GM21515 (cell line): ENCODE data around the gene RCAN1.

Experiments
- ATAC-seq: cut with Tn5 transposase; IDR thresholded peaks from one replicate; pipeline ENCODE4 v1.9.1; 2021; ENCODE audit not compliant: unreplicated experiment

Gene RCAN1

DNA sequence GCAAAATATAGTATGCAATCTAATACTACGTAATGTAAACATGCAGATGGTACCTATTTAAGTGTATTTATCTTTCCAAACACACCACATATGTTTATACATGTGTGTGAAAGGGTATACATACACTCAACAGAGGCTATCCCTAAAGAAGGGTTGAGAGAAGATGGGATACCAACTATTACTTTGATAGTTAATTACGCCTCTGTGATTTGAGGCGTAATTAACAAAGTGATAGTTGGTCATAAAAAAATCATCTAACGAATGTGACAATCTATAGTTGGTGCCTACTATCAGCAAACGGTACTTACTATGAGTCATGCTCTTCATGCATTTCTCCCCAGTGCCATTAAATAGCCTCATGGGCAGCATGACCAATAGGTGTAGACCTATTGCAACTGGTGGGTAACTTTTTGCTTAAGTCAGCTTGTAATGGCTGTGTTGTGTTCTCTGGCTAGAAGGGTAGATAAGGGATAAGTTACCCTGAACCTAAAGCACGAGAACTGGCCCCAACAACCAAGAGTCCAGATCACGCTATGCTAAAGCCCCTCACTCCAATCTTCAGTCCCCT lies 15.3 kb downstream of the RCAN1 start:
- ATAC-seq = no peak

DNA sequence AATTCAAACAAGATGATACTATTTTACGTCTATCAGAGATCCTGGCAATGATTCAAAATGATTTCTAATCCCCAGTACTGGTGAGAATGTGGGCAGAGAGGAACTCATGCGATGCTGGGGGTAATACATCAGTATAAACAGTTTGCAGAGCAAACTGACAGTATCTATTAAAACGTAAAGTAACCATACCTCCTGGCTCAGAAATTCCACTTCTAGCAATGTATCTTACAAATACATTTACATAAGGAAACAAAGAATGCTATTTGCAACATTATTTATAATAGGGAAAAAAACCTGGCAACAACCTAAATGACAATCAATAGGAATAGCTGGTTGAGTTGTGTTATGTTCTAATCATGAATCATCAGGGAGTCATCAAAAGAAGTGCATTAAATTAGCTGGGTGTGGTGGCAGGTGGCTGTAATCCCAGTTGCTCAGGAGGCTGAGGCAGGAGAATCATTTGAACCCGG lies 15.9 kb downstream of the RCAN1 start:
- no peak for ATAC-seq

DNA sequence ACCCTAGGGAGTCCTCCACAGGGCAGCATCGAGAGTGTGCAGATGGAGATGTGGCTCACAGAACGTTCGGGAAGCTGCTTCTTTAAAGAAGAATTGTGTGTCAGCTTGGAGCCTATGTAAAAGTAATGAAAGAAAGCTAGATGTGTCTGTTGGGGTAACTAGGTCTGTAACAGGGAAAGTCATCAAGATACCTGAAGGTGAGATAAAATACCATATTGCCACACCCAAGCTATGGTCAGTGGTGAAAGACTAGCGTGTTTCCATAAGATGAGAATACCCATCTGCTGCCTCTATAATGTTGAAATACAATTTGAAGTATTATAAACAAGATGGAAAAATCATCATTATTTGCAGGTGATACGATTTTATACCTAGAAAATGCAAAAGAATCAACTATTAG lies 17.5 kb downstream of the RCAN1 start:
- no peak for ATAC-seq

DNA sequence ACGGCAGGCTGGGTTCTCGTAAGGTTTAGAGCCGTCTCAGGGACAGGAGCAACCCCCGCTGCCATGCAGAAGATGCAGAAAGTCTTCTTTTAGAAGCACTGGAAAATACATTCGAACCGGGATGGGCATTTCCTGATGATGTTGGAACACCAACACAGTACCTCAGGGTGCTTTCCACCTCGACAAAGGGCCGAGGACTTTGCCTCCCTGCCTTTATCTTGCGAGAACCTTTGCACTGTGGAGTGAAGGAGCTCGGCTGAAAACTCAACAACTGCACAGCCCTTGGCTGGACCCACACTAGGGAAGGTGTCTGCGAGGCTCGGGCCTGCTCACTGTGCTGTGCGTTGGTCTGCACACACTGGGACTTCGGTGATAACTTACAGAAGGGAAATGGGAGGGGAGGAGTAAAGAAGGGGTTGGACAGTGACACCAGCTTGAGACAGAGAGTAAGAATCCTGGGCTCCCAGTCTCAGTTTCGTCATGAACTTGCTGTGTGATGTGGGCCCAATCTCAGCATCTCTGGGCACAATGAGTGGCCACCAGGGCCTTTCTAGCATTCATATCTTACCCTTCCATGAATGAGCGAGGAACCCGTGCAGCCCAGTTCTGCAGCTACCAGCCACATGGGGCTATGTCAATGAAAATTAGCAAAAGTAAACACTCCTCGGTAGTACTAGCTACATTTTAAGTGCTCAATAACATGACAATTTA lies 18.2 kb downstream of the RCAN1 start:
- no peak for ATAC-seq

DNA sequence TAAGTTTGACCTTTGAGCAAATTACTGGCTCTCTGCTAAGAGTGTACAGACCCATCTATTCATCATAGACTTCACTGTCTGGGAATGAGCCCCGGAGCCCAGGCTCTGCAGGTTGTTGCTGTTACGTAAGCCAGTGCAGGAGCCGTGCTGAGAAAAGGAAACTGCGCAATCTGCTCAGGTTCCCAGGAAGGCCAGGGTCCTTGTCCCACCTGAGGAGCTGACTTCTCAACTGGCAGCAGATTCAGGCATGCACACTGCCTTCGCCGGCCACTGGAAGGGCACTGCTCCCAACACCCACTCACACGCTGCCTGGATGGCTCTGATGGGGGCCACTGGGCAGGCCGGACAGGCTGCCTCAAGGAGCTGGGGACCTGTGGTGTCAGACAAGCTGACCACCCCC lies 19.5 kb downstream of the RCAN1 start:
- no peak for ATAC-seq

DNA sequence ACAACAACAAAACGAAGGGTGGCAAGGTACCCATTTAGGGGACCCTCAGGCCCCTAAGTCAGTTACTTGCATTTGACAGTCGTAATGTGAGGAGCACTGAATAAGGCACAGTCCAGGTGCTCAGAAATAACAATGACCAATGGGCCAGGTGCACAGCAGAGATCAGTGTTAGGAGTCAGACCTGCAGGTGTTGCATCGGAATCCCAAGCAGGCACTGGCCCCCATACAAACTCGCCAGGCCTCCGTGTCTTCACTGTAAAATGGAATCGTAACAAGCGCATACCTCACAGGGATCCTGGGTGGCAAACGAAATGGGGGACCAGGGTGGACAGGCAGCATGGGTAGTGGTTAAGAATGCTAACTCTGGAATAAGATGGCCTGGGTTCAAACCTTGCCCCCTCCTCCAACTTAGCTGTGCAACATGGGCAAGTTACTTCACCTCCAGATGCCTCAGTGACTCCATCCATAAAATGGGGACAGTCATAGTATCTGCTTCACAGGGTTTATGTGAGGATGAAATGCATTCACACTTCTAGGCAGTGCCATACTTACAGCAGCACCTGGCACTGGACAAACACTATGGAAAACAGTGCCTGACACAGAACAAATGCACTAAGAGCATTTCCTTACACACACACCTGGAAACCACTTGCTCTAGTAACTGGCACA lies 20.2 kb downstream of the RCAN1 start:
- no peak for ATAC-seq

DNA sequence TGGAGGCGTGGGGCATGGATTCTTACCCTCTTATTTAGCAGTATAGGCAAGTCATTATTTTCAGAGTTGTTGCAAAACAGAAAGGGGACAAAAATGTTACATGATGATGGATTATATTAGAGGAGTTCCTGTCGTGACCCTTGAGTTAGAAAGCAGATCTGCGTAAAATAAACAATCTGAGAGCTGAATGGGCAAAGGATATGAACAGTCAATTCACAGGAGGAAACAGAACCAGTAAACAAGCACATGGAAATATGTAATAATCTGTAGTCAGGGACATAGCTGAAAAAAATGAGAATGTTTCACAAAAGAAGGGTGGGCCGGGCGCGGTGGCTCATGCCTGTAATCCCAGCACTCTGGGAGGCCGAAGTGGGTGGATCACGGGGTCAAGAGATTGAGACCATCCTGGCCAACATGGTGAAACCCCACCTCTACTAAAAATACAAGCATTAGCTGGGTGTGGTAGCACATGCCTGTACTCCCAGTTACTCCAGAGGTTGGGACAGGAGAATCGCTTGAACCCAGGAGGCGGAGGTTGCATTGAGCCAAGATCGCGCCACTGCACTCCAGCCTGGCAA lies 20.9 kb downstream of the RCAN1 start:
- no peak for ATAC-seq

DNA sequence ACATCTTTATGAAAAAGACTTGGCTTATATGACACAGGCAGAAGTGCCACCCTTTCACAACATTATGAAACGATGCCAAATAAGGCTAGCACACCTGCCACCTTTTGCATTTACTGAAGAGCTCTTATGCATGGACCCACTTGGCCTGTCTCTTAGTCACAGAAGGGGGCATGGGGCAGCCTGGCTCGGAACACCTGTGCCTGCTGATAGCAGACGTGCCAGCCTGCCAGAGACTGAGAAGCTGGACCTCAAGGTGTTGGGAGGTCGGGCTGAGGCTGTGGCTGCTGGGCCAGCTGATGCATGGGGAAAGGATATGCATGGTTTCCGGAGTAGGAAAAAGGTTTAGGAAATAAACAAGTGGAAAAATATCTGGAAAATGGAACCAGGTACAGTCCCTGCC lies 21.5 kb downstream of the RCAN1 start:
- ATAC-seq = no peak

DNA sequence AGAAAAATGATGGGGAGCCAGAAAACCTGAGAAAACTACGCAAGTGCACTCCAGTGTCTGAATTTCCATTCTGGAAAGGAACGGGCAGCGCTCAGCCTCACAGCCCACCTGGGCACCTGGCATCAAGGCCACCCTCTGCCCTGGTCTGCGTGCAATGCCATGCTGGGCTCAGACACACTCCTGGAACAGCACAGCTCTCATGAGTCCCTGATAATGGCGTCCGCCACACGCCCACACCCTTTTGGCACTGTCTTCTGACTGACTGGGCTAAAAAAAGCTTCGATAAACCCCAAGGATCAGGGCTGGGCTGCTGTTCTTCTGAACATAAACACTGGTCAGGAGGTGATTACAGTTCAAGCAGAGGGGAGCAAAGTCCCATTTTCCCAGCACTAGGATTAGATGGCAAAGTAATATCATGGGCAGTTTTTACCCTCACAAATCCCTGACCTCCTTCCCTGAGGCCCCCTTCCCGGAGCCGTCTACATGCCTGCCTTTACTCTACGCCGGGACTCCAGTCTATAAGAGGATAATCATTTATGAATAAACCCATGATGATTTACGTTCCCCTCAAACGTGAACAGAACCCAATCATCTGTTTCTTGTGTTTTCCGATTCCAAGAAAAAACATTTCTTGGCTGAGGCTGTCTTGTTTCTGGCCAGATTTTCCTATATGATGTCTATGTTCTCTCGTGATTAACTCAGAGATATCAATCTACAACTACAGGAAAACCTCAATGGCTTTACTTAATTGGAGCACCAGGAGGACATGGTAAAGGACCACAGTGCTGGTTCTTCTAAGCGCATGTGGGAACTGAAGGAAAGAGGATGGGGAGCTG lies 22.6 kb downstream of the RCAN1 start:
- no peak for ATAC-seq

DNA sequence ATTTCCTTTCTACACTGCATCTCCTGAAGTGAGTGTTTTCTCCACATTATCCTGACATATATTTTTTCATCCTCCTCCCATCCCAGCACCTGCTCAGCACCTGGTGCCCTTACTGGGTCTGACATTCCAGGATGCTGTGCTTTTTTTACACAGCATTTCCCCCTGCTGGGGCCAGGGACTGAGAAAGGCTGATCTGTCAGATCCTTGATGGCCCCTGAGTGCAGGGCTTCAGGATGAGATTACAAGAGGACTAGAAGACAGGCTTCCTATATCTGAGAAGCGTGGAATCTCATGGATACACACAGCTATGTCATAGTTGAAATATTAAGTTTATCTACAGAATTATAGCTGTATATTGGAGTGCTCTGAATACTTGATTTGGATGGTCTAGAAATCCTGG lies 24.4 kb downstream of the RCAN1 start:
- no peak for ATAC-seq

DNA sequence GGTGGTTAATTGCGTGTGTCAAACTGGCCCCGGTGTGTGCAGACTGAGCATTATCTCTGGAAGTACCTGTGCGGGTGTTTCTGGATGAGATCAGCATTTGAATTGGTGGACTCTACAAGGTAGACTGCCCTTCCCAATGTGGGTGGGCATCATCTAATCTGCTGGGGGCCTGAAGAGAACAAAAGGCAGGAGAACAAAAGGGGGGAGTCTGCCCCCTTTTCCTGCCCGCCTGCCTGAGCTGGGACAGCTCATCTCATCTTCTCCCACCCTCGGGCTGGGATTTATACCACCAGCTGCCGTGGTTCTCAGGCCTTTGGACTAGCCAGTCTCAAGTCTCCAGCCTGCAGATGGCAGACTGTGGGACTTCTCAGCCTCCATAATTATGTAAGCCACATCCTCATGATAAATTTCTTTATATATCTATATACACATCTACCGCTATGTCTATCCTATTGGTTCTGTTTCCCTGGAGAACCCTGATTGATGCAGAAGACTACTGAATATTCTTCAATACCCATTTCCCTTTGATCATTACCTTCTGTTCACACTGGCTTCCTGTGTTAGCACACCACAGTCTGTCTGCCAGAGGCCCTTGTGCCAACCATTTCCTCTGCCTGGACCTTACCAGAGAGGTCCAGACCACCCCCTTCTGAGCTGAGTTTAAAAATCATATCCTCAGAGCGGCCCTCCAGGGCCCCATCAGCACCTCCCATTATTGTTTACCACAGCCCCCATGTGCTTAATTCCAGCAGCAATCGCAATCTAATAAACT lies 25.2 kb downstream of the RCAN1 start:
- ATAC-seq = no peak

DNA sequence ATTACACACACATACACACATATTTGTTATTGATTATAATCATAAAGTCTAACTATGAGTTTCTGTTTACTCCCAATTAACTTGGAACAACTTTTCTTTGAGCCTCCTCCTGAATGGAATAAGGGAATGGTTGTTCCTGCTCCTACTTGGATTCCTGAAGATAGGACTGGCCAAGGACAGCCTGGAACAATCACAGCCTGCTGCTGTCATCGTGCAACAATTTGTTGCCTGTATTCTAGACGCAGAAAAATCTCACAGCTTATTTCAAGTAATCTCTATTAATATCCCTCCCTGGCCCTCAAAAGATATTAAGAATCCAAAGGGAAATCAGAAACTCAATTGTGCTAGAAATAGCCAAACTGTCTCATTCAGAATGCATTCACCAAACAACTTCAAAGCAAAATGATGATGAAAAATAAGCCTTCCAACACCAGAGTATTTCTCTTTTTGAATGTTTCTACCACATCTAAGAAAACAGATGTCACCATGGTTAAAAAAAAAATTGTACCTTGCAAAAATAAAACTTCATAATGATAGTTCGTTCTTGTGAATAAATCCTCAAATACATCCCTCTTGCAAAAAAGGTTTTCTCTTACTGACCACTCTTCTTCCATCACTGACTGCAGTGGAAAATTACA lies 30.9 kb downstream of the RCAN1 start:
- ATAC-seq = no peak

DNA sequence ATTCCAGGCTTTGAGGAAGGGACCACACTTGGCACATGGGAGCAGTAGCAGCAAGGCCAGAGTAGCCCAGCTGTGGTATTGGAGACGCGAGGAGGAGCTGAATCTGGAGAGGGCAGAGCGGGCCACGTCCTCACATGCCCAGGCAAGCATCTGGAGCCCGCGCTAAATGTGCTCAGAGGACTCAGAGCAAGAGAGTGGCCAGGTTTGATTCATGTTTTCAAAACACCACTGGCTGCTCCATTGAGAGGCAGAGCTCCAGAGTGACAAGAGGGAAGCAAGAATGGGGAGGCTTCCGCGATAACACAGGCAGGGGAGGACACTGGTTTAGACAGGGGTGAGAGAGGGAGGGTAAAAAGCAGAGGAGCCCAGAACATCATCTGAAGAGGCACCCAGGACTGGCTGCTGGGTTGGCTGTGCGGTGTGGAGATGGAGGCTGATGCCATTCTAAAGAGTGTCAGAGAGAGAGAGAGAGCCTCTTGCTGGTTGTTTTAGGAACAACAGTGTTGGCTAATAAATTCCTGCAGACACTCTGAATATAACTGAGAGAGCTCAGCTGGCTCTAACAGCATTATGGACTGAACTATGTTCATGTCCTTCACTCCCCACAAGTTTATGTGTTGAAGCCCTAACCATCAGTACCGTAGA lies 32.3 kb downstream of the RCAN1 start:
- ATAC-seq = peak; percentile 49

DNA sequence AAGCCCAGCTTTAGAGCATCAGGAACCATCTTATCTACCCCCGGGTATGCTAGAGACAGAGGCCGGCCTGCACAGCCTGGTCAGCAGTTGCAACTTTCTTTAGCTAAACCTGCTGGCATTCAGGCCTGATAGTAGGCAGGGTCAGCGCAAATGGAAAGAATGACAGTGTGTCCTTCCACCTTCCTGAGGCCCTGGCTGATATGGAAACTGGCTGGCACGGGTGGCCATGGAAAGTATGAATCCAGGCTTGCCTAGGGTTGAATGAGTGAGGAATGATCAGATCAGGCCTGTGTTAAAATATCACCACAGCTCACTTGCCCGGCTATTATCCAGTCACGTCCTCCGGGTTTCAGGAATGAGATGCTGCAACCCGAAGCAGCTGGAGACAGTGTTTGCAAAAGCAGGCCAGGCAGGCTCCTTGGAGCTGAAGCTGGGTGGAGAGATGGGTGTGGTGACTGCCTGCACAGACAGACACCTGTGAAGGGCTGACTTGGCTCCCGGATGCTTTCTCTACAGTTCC lies 34.7 kb downstream of the RCAN1 start:
- no peak for ATAC-seq

DNA sequence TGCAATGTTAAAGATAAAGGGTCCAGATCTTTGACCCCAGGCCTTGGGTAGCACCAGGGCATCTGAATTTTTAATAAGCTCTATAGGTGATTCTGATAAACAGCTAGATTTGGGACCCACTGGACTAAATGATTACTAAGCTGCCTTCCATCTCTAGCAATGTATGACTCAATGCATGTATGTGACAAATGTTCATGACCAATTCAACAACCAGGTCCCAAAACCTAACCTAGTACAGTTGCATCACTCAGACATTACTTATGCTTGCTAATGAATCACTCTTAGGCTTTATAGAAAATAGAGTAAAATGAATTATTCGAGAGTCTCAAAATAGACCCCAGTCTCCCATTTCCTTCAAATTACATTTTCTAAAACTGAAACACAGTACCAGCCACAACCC lies 35.5 kb downstream of the RCAN1 start:
- no peak for ATAC-seq

DNA sequence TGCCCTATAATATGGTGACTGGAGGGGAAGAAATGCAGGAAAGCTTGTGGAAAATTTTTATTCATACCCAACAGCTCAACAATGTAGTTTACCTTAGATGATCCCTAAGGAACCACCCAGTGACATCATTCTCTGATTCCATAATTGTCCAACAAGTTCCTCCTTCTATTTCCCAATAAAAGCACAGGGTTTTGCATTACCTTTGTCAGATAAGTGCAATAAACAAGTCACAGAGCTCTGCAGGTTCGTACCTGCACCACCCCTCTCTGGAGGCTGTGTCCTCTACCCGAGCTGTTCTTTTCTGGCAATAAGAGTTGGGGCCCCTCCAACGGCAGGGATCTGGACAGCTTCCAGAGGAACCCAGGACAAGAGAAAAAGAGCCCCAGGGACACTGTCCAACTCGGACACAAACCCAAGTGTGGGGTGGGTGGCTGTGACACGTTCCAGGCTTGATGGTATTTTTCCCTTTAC lies 38.8 kb downstream of the RCAN1 start:
- ATAC-seq = no peak

DNA sequence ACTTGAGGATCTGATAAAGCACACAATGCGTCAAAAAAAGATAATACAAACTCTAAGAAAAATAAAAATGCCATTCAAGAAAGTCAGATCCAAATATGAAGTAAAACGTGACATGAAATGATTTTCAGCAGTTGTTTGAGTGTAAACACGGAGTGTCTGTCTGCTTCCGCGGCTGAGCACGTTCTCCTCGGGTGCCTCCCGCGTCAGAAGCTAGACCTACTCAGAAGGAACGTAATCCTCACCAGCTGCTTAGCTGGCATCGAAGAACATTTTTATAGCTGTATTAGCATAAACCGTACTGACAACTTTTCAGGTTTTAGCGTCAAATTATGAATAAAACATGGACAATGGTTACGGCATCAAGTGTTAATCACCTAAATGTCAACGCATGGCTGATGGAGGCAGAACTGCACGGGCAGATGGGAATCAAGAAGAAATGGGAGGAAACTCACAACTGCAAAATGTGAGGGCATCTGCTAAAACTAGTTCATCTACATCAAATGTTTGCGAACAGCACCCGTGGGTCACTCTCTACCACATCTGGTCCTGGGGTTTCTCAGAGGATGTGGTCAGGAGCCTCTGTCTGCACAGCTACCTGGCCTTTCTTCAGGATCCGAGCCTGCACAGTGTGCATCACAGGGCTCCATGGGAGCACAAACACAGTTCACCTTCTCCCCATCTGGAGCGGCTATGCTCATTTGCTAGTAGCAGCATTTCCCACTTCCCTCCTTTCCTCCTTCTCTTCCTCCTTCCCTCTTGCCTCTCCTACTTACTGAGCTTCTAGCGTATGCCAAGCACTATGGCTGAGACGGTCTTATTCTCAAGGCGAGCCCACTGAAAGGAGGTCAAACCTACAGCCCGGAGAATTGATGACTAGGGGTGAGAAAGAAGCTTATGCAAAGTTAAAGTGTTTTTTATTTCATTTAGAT lies 40.0 kb downstream of the RCAN1 start:
- no peak for ATAC-seq

DNA sequence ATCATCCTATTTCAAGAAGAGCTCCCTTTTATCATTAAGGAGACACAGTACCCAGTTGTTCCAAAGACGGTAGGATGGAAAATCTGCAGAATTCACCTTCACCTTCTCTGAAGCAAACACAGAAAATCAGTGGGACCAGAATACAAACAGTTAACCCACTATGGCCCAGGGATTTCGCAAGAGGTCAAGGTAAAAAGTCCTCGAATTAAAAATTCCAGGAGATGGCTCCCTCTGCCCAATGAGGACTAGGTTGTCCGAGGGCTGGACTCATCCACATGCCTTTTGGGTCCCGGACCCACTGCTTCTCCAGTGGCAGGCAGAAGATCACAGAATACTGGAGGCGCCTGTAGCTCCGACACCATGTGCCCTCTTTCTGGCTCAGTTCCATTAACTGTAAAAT lies 42.9 kb downstream of the RCAN1 start:
- no peak for ATAC-seq
